ENCODE measurements around the gene GNB1. TPM values are rescaled to one million over a fixed set of nuclear protein-coding genes. Genes with fewer than 3 reads are reported as not detected.
"Not testable (repeated sequence)": the region's sequence is repeated elsewhere in the genome, so short reads cannot be mapped to it uniquely, and the experiment has no call there.

GNB1 gene
- total RNA-seq, 6 donors from 2014 or later, result 126 to 386 (median 173) TPM

- H3K9me3 ChIP-seq, result no peaks in the 10 kb centered on the region
- H3K36me3 ChIP-seq, result no peaks in the 10 kb centered on the region
- peak overlapping the region; percentile 64 to 76 (median 71) for H3K27ac ChIP-seq
- WGBS, 2 donors, result 39 to 60% methylated on average over 3 to 4 of the region's 4 CpGs
- no peak overlapping the region for H3K4me3 ChIP-seq
- H3K4me1 ChIP-seq, result peaks cover 63 to 88% (median 75%) of the 10 kb centered on the region in 4 donors
- DNase-seq, result peak in 1 of 2 donors; percentile 29
- H3K27me3 ChIP-seq, result no peaks in the 10 kb centered on the region
- TF ChIP-seq POLR2AphosphoS5 (IDR thresholded peaks at IDR 0.05), result peak in 1 of 2 donors; percentile 34
- TF ChIP-seq EP300 (IDR thresholded peaks at IDR 0.05), result no peak
- peak in 1 of 2 donors; percentile 49 for ATAC-seq (ENCODE audit: low FRiP score in 2 of 2)
These were observed 33.7 kb downstream of the GNB1 start for GRCh38 chr1:1857096-1857703.

- WGBS, 2 donors, result 88 to 96% methylated on average over 6 of the region's 6 CpGs
- ATAC-seq (ENCODE audit: low FRiP score in 2 of 2); H3K36me3 ChIP-seq; H3K4me3 ChIP-seq; H3K9me3 ChIP-seq; H3K27me3 ChIP-seq; DNase-seq: not testable (repeated sequence)
- Histone ChIP-seq H3K4me1 (peaks cover 55 to 77% (median 64%) of the 10 kb centered on the region in 4 donors), H3K27ac (peak overlapping the region in 2 of 4 donors; percentile 9 to 53)
These were observed 34.7 kb downstream of the GNB1 start for GRCh38 chr1:1856161-1856560.

- TF ChIP-seq EP300 (IDR thresholded peaks at IDR 0.05) (no peak), POLR2A (IDR thresholded peaks at IDR 0.05) (no peak), POLR2AphosphoS5 (IDR thresholded peaks at IDR 0.05) (no peak), CTCF (IDR thresholded peaks at IDR 0.05) (no peak)
- Histone ChIP-seq H3K4me1 (peaks cover 33 to 69% (median 48%) of the 10 kb centered on the region in 4 donors), H3K27ac (peak overlapping the region in 1 of 4 donors; percentile 8), H3K36me3 (no peaks in the 10 kb centered on the region), H3K9me3 (no peaks in the 10 kb centered on the region), H3K4me3 (no peak overlapping the region), H3K27me3 (no peaks in the 10 kb centered on the region)
- no peak for ATAC-seq (ENCODE audit: low FRiP score in 2 of 2)
- 71 to 75% methylated on average over 7 of the region's 7 CpGs for WGBS, 2 donors
- DNase-seq, result no peak
These were observed 37.2 kb downstream of the GNB1 start for GRCh38 chr1:1853593-1854257.

- DNase-seq, result no peak
- no peak for ATAC-seq (ENCODE audit: low FRiP score in 2 of 2)
- peak overlapping the region in 1 of 4 donors; percentile 8 for H3K27ac ChIP-seq
- TF ChIP-seq CTCF (IDR thresholded peaks at IDR 0.05) (no peak), POLR2AphosphoS5 (IDR thresholded peaks at IDR 0.05) (no peak), EP300 (IDR thresholded peaks at IDR 0.05) (no peak), POLR2A (IDR thresholded peaks at IDR 0.05) (no peak)
- no peak overlapping the region for H3K4me3 ChIP-seq
- H3K36me3 ChIP-seq, result no peaks in the 10 kb centered on the region
- 75 to 79% methylated on average over 10 of the region's 10 CpGs for WGBS, 2 donors
- no peaks in the 10 kb centered on the region for H3K9me3 ChIP-seq
- peaks cover 32 to 65% (median 41%) of the 10 kb centered on the region in 4 donors for H3K4me1 ChIP-seq
- H3K27me3 ChIP-seq, result no peaks in the 10 kb centered on the region
These were observed 38.1 kb downstream of the GNB1 start for GRCh38 chr1:1852619-1853414.

GRCh38 chr1:1847890-1848289 is 43.0 kb downstream of the GNB1 start:
- no peak for ATAC-seq (ENCODE audit: low FRiP score in 2 of 2)
- Histone ChIP-seq H3K27me3 (no peaks in the 10 kb centered on the region), H3K9me3 (no peaks in the 10 kb centered on the region), H3K27ac (peak overlapping the region in 3 of 4 donors; percentile 26 to 60 (median 51)), H3K4me3 (no peak overlapping the region), H3K36me3 (no peaks in the 10 kb centered on the region), H3K4me1 (peaks cover 29 to 68% (median 44%) of the 10 kb centered on the region in 4 donors)
- no peak for TF ChIP-seq POLR2A (IDR thresholded peaks at IDR 0.05)
- TF ChIP-seq POLR2AphosphoS5 (IDR thresholded peaks at IDR 0.05), result no peak
- TF ChIP-seq EP300 (IDR thresholded peaks at IDR 0.05), result no peak
- no peak for TF ChIP-seq CTCF (IDR thresholded peaks at IDR 0.05)
- no peak for DNase-seq
- WGBS, 2 donors, result 66 to 82% methylated on average over 7 to 10 of the region's 10 CpGs

Data from upper lobe of left lung (tissue), 6 donors.